K562 (cell line): ENCODE results near the gene MATN4. TPM values are rescaled to one million over a fixed set of nuclear protein-coding genes. Genes with fewer than 3 reads are reported as not detected.

Experiments
- BRF2 ChIP-seq: IDR thresholded peaks from 3 replicates; pipeline ENCODE4 v1.6.1; 2011; ENCODE audit warnings: borderline replicate concordance, mild to moderate bottlenecking; ENCODE audit not compliant: insufficient read length, insufficient read depth
- CHD1 ChIP-seq: fragments of 200-600 bp; sonication (generic); IDR thresholded peaks from one replicate; pipeline ENCODE4 v1.6.1; 2012; ENCODE audit warnings: mild to moderate bottlenecking, moderate library complexity, low read length, inconsistent platforms
- CXXC5 ChIP-seq: fragments of 250-450 bp; sonication (Bioruptor Pico); IDR thresholded peaks from 2 replicates; pipeline ENCODE4 v1.8.0; 2022; ENCODE audit warnings: inconsistent platforms, mild to moderate bottlenecking, moderate library complexity
- EGR1 ChIP-seq: fragments of 450-650 bp; conservative IDR thresholded peaks from 2 replicates; pipeline ENCODE4 v1.6.1; 2017; ENCODE audit warnings: mild to moderate bottlenecking
- ELF2 ChIP-seq: fragments of 250-450 bp; sonication (Bioruptor Pico); IDR thresholded peaks from 2 replicates; pipeline ENCODE4 v1.5.0; 2021; ENCODE audit warnings: mild to moderate bottlenecking
- GABPB1 ChIP-seq: sonication (generic); formaldehyde crosslinking; IDR thresholded peaks from 2 replicates; pipeline ENCODE4 v1.8.0; 2022; ENCODE audit warnings: mild to moderate bottlenecking, missing genetic modification reagents
- GABPB2 ChIP-seq: fragments of 250-450 bp; sonication (Bioruptor Pico); conservative IDR thresholded peaks from 2 replicates; pipeline ENCODE4 v1.5.1; 2021; ENCODE audit warnings: mild to moderate bottlenecking
- HDGF ChIP-seq: fragments of 450-650 bp; IDR thresholded peaks from 2 replicates; pipeline ENCODE4 v1.6.1; 2016
- HOXB6 ChIP-seq: fragments of 250-450 bp; sonication (Bioruptor Pico); IDR thresholded peaks from 2 replicates; pipeline ENCODE4 v1.5.1; 2022; ENCODE audit warnings: mild to moderate bottlenecking, borderline replicate concordance
- KDM2B ChIP-seq: fragments of 250-450 bp; sonication (Bioruptor Pico); IDR thresholded peaks from 2 replicates; pipeline ENCODE4 v1.8.0; 2021; ENCODE audit warnings: mild to moderate bottlenecking, moderate library complexity
- MAFF ChIP-seq: IDR thresholded peaks from 2 replicates; pipeline ENCODE4 v1.6.1; 2012; ENCODE audit warnings: low read length, improper control_type of control experiment
- MCM2 ChIP-seq: fragments of 450-650 bp; IDR thresholded peaks from 2 replicates; pipeline ENCODE4 v1.6.1; 2017; ENCODE audit warnings: low read depth, mild to moderate bottlenecking
- MCM7 ChIP-seq, 2 experiments: fragments of 450-650 bp; IDR thresholded peaks; 2 replicates each; pipeline ENCODE4 v1.6.1; 2016 to 2018
- NFIX ChIP-seq: fragments of 250-450 bp; sonication (Bioruptor Pico); IDR thresholded peaks from 2 replicates; pipeline ENCODE4 v1.4.0; 2020; ENCODE audit warnings: low read depth, mild to moderate bottlenecking, moderate library complexity
- PCBP1 ChIP-seq: fragments of 200-400 bp; formaldehyde crosslinking; IDR thresholded peaks from 2 replicates; pipeline ENCODE4 v1.6.1; 2018; ENCODE audit warnings: mild to moderate bottlenecking, low read depth, low read length; ENCODE audit not compliant: poor library complexity, severe bottlenecking
- POLR3A ChIP-seq: IDR thresholded peaks from 2 replicates; pipeline ENCODE4 v1.6.1; 2011; ENCODE audit warnings: borderline replicate concordance, mild to moderate bottlenecking, moderate library complexity; ENCODE audit not compliant: insufficient read length, insufficient read depth; ENCODE audit errors: extremely low read depth
- SETDB1 ChIP-seq: IDR thresholded peaks from one replicate; pipeline ENCODE4 v1.6.1; 2012; ENCODE audit warnings: low read length, control low read depth, inconsistent platforms
- SMARCE1 ChIP-seq: fragments of 450-650 bp; IDR thresholded peaks from 2 replicates; pipeline ENCODE4 v1.7.1; 2016; ENCODE audit warnings: mild to moderate bottlenecking
- TRIM28 ChIP-seq: fragments of 450-650 bp; IDR thresholded peaks from 2 replicates; pipeline ENCODE4 v1.6.1; 2017
- ZMIZ1 ChIP-seq, 2 experiments: fragments of 150-350 bp in 1 of 2; IDR thresholded peaks; 2 replicates each; pipeline ENCODE4 v1.6.1; 2012 to 2016; ENCODE audit warnings: low read depth in 2 of 2, low read length in 2 of 2, mild to moderate bottlenecking in 1 of 2, moderate library complexity in 1 of 2
- ZNF134 ChIP-seq: fragments of 250-450 bp; sonication (Bioruptor Pico); conservative IDR thresholded peaks from 2 replicates; pipeline ENCODE4 v1.4.0; 2020
- ZNF395 ChIP-seq: fragments of 200-800 bp; sonication (Bioruptor generic); IDR thresholded peaks from 2 replicates; pipeline ENCODE4 v1.6.1; 2017; ENCODE audit warnings: missing genetic modification characterization, missing compliant biosample characterization
- polyA plus RNA-seq, 8 experiments: library from polyadenylated mRNA; depleted of rRNA in 4 of 8; stranded (reverse) in 5 of 8; unstranded in 3 of 8; fragments of >200 nt; fragmentation: Nextera tagmentation in 2 of 8; fragmentation: Illumina TruSeq in 1 of 8; extraction: Ambion mirVana in 2 of 8; extraction: Trizol in 1 of 8; gene quantifications; 2 replicates each; pipeline versions ENCODE4 v1.2.1 to v1.2.3, GENCODE V29; 2011 to 2014; ENCODE audit warnings: inconsistent platforms in 1 of 8, missing spikeins in 1 of 8
- total RNA-seq, 7 experiments: library from RNA; depleted of rRNA in 6 of 7; stranded (reverse); fragments of >200 nt in 6 of 7; fragmentation: Illumina TruSeq in 2 of 7; extraction: Trizol in 2 of 7; gene quantifications; 2 replicates each; pipeline versions ENCODE4 v1.2.1 to v1.2.3, GENCODE V29; 2011 to 2021; ENCODE audit warnings: low replicate concordance in 1 of 7
- TF ChIP-seq, protein P1 (sequence below): sonication (generic); formaldehyde crosslinking; IDR thresholded peaks from 2 replicates; pipeline ENCODE4 v1.8.0; 2022; ENCODE audit warnings: mild to moderate bottlenecking, missing genetic modification reagents

MATN4 gene
- total and polyA plus RNA-seq, 9 of the 15 experiments (the other 6 are each of a cell fraction or from before 2014, with no cell fraction given): 0.09 TPM; not detected in 8

DNA sequence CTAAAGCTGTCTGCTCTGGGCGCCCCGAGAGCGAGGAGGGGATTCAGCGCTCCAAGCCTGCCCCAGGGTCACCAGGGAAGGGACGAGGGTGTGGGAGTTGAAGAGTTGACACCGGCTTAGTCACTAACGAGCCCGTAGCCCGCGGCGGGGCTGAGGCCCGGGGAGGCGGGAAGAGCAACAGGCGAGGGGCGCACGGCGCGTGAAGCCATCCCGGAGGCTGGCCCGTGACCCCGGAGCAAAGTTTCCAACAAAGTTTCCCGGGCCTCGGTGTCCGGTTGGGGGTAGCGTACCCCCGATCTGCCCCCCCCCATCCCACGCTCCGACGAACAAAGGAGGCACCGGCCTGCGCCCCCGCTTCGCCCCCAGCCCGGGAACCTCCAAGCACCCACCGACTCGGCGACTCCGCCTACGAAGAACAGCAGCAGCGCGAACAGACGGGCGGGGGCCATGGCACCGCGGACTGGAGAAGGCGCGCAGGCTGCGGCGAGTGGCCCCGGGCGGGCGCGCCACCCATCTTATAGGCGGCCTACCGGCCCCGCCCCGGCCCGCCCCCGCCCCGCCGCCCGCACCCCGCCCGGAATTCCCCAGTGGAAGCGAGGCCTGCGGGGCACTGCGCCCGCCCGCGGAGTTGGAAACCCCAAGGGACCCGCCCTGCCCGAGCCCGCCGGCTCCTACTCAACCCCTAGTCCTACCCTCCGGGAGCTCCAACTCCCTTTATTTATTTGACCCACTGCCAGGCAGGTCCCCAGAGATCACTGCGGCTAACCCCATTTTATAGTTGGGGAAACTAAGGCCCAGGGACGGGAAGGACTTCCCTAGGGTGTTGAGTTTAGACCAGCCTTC, 40.1 kb upstream of the MATN4 start, which contains the start of gene SDC4 (continued):
- TF ChIP-seq ZNF395 (peak; percentile 65; the same call in 1 of the 2 replicates), ELF2 (CRISPR knock-in tag) (peak; percentile 55; the same call in 1 of the 2 replicates), SETDB1 (no peak), MCM7 (IDR thresholded peaks at IDR 0.05) (no peak), BRF2 (no peak), GABPB2 (no peak), MCM2 (no peak), POLR3A (no peak), HDGF (no peak), NFIX (CRISPR knock-in tag) (no peak), GABPB1 (0 out of 2 replicates have a peak, but pooled peaks have one; percentile 33), SMARCE1 (peak; percentile 69), ZNF134 (CRISPR knock-in tag) (no peak), EGR1 (peak; percentile 82), ZMIZ1 (IDR thresholded peaks at IDR 0.05; ENCODE audit: low read depth in 2 of 2, low read length in 2 of 2) (peak in 1 of 2 experiments; percentile 77; a peak in 2 of 4 replicates), MAFF (no peak), TRIM28 (no peak), HOXB6 (no peak), CXXC5 (peak; percentile 59), KDM2B (CRISPR knock-in tag) (peak; percentile 36; the same call in 1 of the 2 replicates), PCBP1 (peak; percentile 70), CHD1 (peak; percentile 78)
- TF ChIP-seq, protein P1, sequence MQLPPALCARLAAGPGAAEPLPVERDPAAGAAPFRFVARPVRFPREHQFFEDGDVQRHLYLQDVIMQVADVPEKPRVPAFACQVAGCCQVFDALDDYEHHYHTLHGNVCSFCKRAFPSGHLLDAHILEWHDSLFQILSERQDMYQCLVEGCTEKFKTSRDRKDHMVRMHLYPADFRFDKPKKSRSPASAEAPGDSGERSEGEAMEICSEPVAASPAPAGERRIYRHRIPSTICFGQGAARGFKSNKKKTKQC: 0 out of 2 replicates have a peak, but pooled peaks have one; percentile 43
